ENCODE results near the gene DRAXIN. TPM values are rescaled to one million over a fixed set of nuclear protein-coding genes. Genes with fewer than 3 reads are reported as not detected.

The DRAXIN gene
- polyA plus RNA-seq, 1 of the 3 experiments (the other 2 are of a cell fraction) = 0.97 TPM

DNA sequence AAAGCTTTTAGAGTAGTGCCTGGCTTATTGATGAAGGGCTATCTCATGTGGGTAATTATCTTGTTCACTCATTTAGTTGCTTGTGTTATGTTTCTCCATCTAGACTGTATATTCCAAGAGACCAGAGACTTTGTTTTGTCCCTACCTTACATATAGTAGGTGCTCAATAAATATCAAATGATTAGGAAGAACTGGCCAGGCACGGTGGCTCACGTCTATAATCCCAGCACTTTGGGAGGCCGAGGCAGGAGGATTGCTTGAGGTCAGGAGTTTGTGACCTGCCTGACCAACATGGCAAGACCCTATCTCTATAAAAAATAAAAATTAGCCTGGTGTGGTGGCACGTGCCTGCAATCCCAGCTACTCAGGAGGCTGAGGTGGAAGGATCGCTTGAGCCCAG lies 46.2 kb upstream of the DRAXIN start:
- H3K27ac ChIP-seq (ENCODE audit: low read depth in 2 of 2, low read length in 1 of 2) = no peak overlapping the region
- H3F3A ChIP-seq (replicated peaks; ENCODE audit: insufficient read depth) = no peaks in the 10 kb centered on the region
- no peak overlapping the region for H3K4me3 ChIP-seq (ENCODE audit: low read depth in 2 of 2, low read length in 1 of 2)
- ChIA-PET POLR2A (interaction anchor here (0.6 to 1.6 kb wide), 5 partner anchors 140 to 382 kb away, joined by 3 to 8 read pairs (median 3); partner anchors contain the start of genes DISP3, MTOR and UBIAD1), CTCF (interaction anchor here (0.7 to 9.9 kb wide), 66 partner anchors 9 to 615 kb away, joined by 3 to 205 read pairs (median 4); partner anchors contain the start of genes AGTRAP, DISP3, FBXO2 and FBXO6)
- no peaks in the 10 kb centered on the region for H4K20me1 ChIP-seq (ENCODE audit: insufficient read depth)
- H3K9ac ChIP-seq = no peak overlapping the region
- H3K9me3 ChIP-seq = no peaks in the 10 kb centered on the region
- no peak overlapping the region for H2AFZ ChIP-seq (ENCODE audit: low read depth)
- H3K27me3 ChIP-seq (ENCODE audit: insufficient read depth) = no peaks in the 10 kb centered on the region
- H3K4me2 ChIP-seq = no peak overlapping the region
- DNase-seq = no peak
- H3K9me2 ChIP-seq = no peaks in the 10 kb centered on the region
- no peaks in the 10 kb centered on the region for H3K36me3 ChIP-seq (replicated peaks in 1 of 2; ENCODE audit: control insufficient read depth in 1 of 2, insufficient read depth in 2 of 2, low read length in 1 of 2)
- TF ChIP-seq ZBTB33 (IDR thresholded peaks at IDR 0.05; ENCODE audit: borderline replicate concordance, low read depth) (no peak), MAX (IDR thresholded peaks at IDR 0.05; ENCODE audit: low read depth) (no peak), RFX5 (IDR thresholded peaks at IDR 0.05; ENCODE audit: low read length) (no peak), ELF1 (IDR thresholded peaks at IDR 0.05) (no peak), USF1 (IDR thresholded peaks at IDR 0.05; ENCODE audit: borderline replicate concordance, low read depth) (no peak), SMC3 (IDR thresholded peaks at IDR 0.05; ENCODE audit: low read depth, low read length) (no peak), FOXJ3 (CRISPR knock-in tag; IDR thresholded peaks at IDR 0.05) (no peak), GATA2 (CRISPR knock-in tag; IDR thresholded peaks at IDR 0.05) (no peak), GABPA (IDR thresholded peaks at IDR 0.05; ENCODE audit: low read depth) (no peak), POLR2AphosphoS5 (IDR thresholded peaks at IDR 0.05; ENCODE audit: low read depth, low read length) (no peak), TEAD4 (IDR thresholded peaks at IDR 0.05; ENCODE audit: borderline replicate concordance, insufficient read depth) (no peak)
- no peaks in the 10 kb centered on the region for H3K79me2 ChIP-seq (ENCODE audit: insufficient read depth)
- peaks cover 0 to 5% of the 10 kb centered on the region in 2 experiments; a peak in 1 of 4 replicates for H3K4me1 ChIP-seq (ENCODE audit: control insufficient read depth in 1 of 2, insufficient read depth in 2 of 2, low read depth in 1 of 2, low read length in 1 of 2)
- WGBS (ENCODE audit: low lambda C conversion rate) = 78% methylated on average over 5 of the region's 5 CpGs

GRCh38 chr1:11645670-11646265 lies 45.7 kb upstream of the DRAXIN start:
- H3K36me3 ChIP-seq (replicated peaks in 1 of 2; ENCODE audit: control insufficient read depth in 1 of 2, insufficient read depth in 2 of 2, low read length in 1 of 2) = no peaks in the 10 kb centered on the region
- H3K9me2 ChIP-seq = no peaks in the 10 kb centered on the region
- DNase-seq = peak; percentile 83
- H3K4me2 ChIP-seq = no peak overlapping the region
- CTCF ChIA-PET = interaction anchor here (0.6 to 9.9 kb wide), 88 partner anchors 8 to 616 kb away, joined by 3 to 205 read pairs (median 4); partner anchors contain the start of genes AGTRAP, DISP3, FBXO2 and FBXO6
- H3K79me2 ChIP-seq (ENCODE audit: insufficient read depth) = no peaks in the 10 kb centered on the region
- TF ChIP-seq MXI1 (IDR thresholded peaks at IDR 0.05; ENCODE audit: low read depth, low read length) (peak; percentile 79), RAD21 (IDR thresholded peaks at IDR 0.05; ENCODE audit: low read length) (peak; percentile 88), USF1 (IDR thresholded peaks at IDR 0.05; ENCODE audit: borderline replicate concordance, low read depth) (no peak), SMC3 (IDR thresholded peaks at IDR 0.05; ENCODE audit: low read depth, low read length) (peak; percentile 75), ELF1 (IDR thresholded peaks at IDR 0.05) (no peak), CTCF (IDR thresholded peaks at IDR 0.05) (peak; percentile 83)
- TF ChIP-seq, protein P1, sequence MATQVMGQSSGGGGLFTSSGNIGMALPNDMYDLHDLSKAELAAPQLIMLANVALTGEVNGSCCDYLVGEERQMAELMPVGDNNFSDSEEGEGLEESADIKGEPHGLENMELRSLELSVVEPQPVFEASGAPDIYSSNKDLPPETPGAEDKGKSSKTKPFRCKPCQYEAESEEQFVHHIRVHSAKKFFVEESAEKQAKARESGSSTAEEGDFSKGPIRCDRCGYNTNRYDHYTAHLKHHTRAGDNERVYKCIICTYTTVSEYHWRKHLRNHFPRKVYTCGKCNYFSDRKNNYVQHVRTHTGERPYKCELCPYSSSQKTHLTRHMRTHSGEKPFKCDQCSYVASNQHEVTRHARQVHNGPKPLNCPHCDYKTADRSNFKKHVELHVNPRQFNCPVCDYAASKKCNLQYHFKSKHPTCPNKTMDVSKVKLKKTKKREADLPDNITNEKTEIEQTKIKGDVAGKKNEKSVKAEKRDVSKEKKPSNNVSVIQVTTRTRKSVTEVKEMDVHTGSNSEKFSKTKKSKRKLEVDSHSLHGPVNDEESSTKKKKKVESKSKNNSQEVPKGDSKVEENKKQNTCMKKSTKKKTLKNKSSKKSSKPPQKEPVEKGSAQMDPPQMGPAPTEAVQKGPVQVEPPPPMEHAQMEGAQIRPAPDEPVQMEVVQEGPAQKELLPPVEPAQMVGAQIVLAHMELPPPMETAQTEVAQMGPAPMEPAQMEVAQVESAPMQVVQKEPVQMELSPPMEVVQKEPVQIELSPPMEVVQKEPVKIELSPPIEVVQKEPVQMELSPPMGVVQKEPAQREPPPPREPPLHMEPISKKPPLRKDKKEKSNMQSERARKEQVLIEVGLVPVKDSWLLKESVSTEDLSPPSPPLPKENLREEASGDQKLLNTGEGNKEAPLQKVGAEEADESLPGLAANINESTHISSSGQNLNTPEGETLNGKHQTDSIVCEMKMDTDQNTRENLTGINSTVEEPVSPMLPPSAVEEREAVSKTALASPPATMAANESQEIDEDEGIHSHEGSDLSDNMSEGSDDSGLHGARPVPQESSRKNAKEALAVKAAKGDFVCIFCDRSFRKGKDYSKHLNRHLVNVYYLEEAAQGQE (IDR thresholded peaks at IDR 0.05; ENCODE audit: low read depth, low read length) = no peak
- H2AFZ ChIP-seq (ENCODE audit: low read depth) = no peak overlapping the region
- 22% methylated on average over 7 of the region's 8 CpGs for WGBS (ENCODE audit: low lambda C conversion rate)
- POLR2A ChIA-PET = interaction anchor here (0.7 to 1.6 kb wide), 4 partner anchors 167 to 383 kb away, joined by 3 to 8 read pairs (median 3); partner anchors contain the start of genes DISP3, MTOR and UBIAD1
- no peaks in the 10 kb centered on the region for H4K20me1 ChIP-seq (ENCODE audit: insufficient read depth)
- H3K9me3 ChIP-seq = no peaks in the 10 kb centered on the region
- no peak overlapping the region for H3K4me3 ChIP-seq (ENCODE audit: low read depth in 2 of 2, low read length in 1 of 2)
- H3F3A ChIP-seq (replicated peaks; ENCODE audit: insufficient read depth) = no peaks in the 10 kb centered on the region
- H3K27ac ChIP-seq (ENCODE audit: low read depth in 2 of 2, low read length in 1 of 2) = no peak overlapping the region
- no peaks in the 10 kb centered on the region for H3K27me3 ChIP-seq (ENCODE audit: insufficient read depth)
- H3K4me1 ChIP-seq (ENCODE audit: control insufficient read depth in 1 of 2, insufficient read depth in 2 of 2, low read depth in 1 of 2, low read length in 1 of 2) = peaks cover 0 to 9% of the 10 kb centered on the region in 2 experiments; a peak in 1 of 4 replicates
- no peak overlapping the region for H3K9ac ChIP-seq

Measured in SK-N-SH (cell line).